SK-N-SH treated with all-trans-retinoic acid at 6 μM for 48 hours (cell line): Measurements from ENCODE around the gene DCHS2.

ENCODE experiments used
- ATAC-seq: fragments of 200-7000 bp; cut with Tn5 transposase; 3 replicates; pipeline ENCODE4 v1.9.1; 2020; ENCODE audit warnings: mild to moderate bottlenecking, moderate library complexity
- ARNTL ChIP-seq: fragments of 450-650 bp; formaldehyde crosslinking; IDR thresholded peaks from 2 replicates; pipeline ENCODE4 v1.5.0; 2020; ENCODE audit warnings: low read depth, mild to moderate bottlenecking, moderate library complexity, borderline replicate concordance
- BACH2 ChIP-seq: fragments of 250-450 bp; sonication (Bioruptor Pico); IDR thresholded peaks from 2 replicates; pipeline ENCODE4 v1.9.0; 2021; ENCODE audit warnings: mild to moderate bottlenecking, borderline replicate concordance
- CSRNP3 ChIP-seq: fragments of 250-450 bp; sonication (Bioruptor Pico); IDR thresholded peaks from 2 replicates; pipeline ENCODE4 v1.5.1; 2021; ENCODE audit warnings: mild to moderate bottlenecking, moderate library complexity
- GLIS3 ChIP-seq: fragments of 250-450 bp; sonication (Bioruptor Pico); IDR thresholded peaks from 2 replicates; pipeline ENCODE4 v1.5.0; 2020; ENCODE audit warnings: mild to moderate bottlenecking, moderate library complexity
- ISL1 ChIP-seq: fragments of 250-450 bp; sonication (Bioruptor Pico); IDR thresholded peaks from 2 replicates; pipeline ENCODE4 v2.1.2; 2022; ENCODE audit warnings: mild to moderate bottlenecking, moderate library complexity
- OSR1 ChIP-seq: fragments of 250-450 bp; sonication (Bioruptor Pico); IDR thresholded peaks from 2 replicates; pipeline ENCODE4 v1.8.0; 2022; ENCODE audit warnings: moderate library complexity, mild to moderate bottlenecking, inconsistent platforms
- POU6F1 ChIP-seq: fragments of 250-450 bp; sonication (Bioruptor Pico); IDR thresholded peaks from 2 replicates; pipeline ENCODE4 v1.8.0; 2021; ENCODE audit warnings: low read depth, mild to moderate bottlenecking, moderate library complexity, borderline replicate concordance
- PPARA ChIP-seq: fragments of 250-450 bp; sonication (Bioruptor Pico); IDR thresholded peaks from 2 replicates; pipeline ENCODE4 v1.5.0; 2020; ENCODE audit warnings: mild to moderate bottlenecking, borderline replicate concordance
- RARB ChIP-seq: fragments of 250-450 bp; sonication (Bioruptor Pico); IDR thresholded peaks from 2 replicates; pipeline ENCODE4 v1.8.0; 2021; ENCODE audit warnings: mild to moderate bottlenecking, moderate library complexity
- SNAI2 ChIP-seq: fragments of 250-450 bp; sonication (Bioruptor Pico); IDR thresholded peaks from 2 replicates; pipeline ENCODE4 v1.5.0; 2020; ENCODE audit warnings: mild to moderate bottlenecking, moderate library complexity
- TCF4 ChIP-seq: fragments of 250-450 bp; sonication (Bioruptor Pico); IDR thresholded peaks from 2 replicates; pipeline ENCODE4 v1.8.0; 2021; ENCODE audit warnings: mild to moderate bottlenecking, moderate library complexity, borderline replicate concordance
- TOX ChIP-seq: fragments of 250-450 bp; sonication (Bioruptor Pico); IDR thresholded peaks from 2 replicates; pipeline ENCODE4 v1.8.0; 2021; ENCODE audit warnings: mild to moderate bottlenecking, moderate library complexity, borderline replicate concordance
- TSHZ2 ChIP-seq: fragments of 250-450 bp; sonication (Bioruptor Pico); IDR thresholded peaks from 2 replicates; pipeline ENCODE4 v1.5.0; 2020; ENCODE audit warnings: mild to moderate bottlenecking, moderate library complexity
- ZFP3 ChIP-seq: fragments of 250-450 bp; sonication (Bioruptor Pico); IDR thresholded peaks from 2 replicates; pipeline ENCODE4 v1.5.0; 2020; ENCODE audit warnings: mild to moderate bottlenecking, moderate library complexity
- ZFP30 ChIP-seq: fragments of 450-650 bp; formaldehyde crosslinking; IDR thresholded peaks from 2 replicates; pipeline ENCODE4 v1.5.0; 2022; ENCODE audit warnings: mild to moderate bottlenecking, moderate library complexity
- ZNF565 ChIP-seq: fragments of 450-650 bp; formaldehyde crosslinking; conservative IDR thresholded peaks from 2 replicates; pipeline ENCODE4 v1.5.0; 2020; ENCODE audit warnings: low read depth, mild to moderate bottlenecking, moderate library complexity
- ZNF70 ChIP-seq: fragments of 450-650 bp; formaldehyde crosslinking; IDR thresholded peaks from 2 replicates; pipeline ENCODE4 v1.5.0; 2020; ENCODE audit warnings: mild to moderate bottlenecking, moderate library complexity
- ZNF8 ChIP-seq: fragments of 450-650 bp; formaldehyde crosslinking; IDR thresholded peaks from 2 replicates; pipeline ENCODE4 v1.5.0; 2020; ENCODE audit warnings: mild to moderate bottlenecking, moderate library complexity
- TF ChIP-seq, protein P1 (sequence below): fragments of 250-450 bp; sonication (Bioruptor Pico); IDR thresholded peaks from 2 replicates; pipeline ENCODE4 v1.5.1; 2020; ENCODE audit warnings: low read depth, mild to moderate bottlenecking, moderate library complexity

DCHS2 gene

GRCh38 chr4:154194649-154195048, 296.9 kb downstream of the DCHS2 start (continued):
- TF ChIP-seq, protein P1, sequence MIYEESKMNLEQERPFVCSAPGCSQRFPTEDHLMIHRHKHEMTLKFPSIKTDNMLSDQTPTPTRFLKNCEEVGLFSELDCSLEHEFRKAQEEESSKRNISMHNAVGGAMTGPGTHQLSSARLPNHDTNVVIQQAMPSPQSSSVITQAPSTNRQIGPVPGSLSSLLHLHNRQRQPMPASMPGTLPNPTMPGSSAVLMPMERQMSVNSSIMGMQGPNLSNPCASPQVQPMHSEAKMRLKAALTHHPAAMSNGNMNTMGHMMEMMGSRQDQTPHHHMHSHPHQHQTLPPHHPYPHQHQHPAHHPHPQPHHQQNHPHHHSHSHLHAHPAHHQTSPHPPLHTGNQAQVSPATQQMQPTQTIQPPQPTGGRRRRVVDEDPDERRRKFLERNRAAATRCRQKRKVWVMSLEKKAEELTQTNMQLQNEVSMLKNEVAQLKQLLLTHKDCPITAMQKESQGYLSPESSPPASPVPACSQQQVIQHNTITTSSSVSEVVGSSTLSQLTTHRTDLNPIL (CRISPR knock-in tag), result no peak
- TF ChIP-seq SNAI2 (CRISPR knock-in tag), result no peak
- no peak for TF ChIP-seq ARNTL (CRISPR knock-in tag)
- TF ChIP-seq TOX (CRISPR knock-in tag), result no peak
- TF ChIP-seq ZFP30 (CRISPR knock-in tag), result no peak
- no peak for TF ChIP-seq ZNF70
- TF ChIP-seq OSR1 (CRISPR knock-in tag), result no peak
- no peak for TF ChIP-seq RARB (CRISPR knock-in tag)
- no peak for TF ChIP-seq BACH2 (CRISPR knock-in tag)
- no peak for TF ChIP-seq TSHZ2 (CRISPR knock-in tag)
- TF ChIP-seq ZNF565 (CRISPR knock-in tag), result no peak
- no peak for TF ChIP-seq ZFP3 (CRISPR knock-in tag)
- TF ChIP-seq TCF4 (CRISPR knock-in tag), result no peak

GRCh38 chr4:154192585-154192984, 299.0 kb downstream of the DCHS2 start:
- ATAC-seq, result no peak

More at GRCh38 chr4:154192585-154192984, 299.0 kb downstream of the DCHS2 start:
- TF ChIP-seq ZNF565 (CRISPR knock-in tag) (no peak), ZFP30 (CRISPR knock-in tag) (no peak), POU6F1 (CRISPR knock-in tag) (no peak), ZFP3 (CRISPR knock-in tag) (no peak), ZNF70 (no peak), ISL1 (CRISPR knock-in tag) (no peak), CSRNP3 (CRISPR knock-in tag) (no peak), SNAI2 (CRISPR knock-in tag) (no peak), ZNF8 (no peak), TCF4 (CRISPR knock-in tag) (no peak), GLIS3 (CRISPR knock-in tag) (no peak), RARB (CRISPR knock-in tag) (no peak), PPARA (CRISPR knock-in tag) (no peak), TSHZ2 (CRISPR knock-in tag) (no peak)
